Gastrocnemius medialis (tissue), 4 donors: ENCODE results near the gene GALNTL6.

ENCODE experiments used
- POLR2A ChIP-seq, 2 donors: fragments of 450-650 bp; IDR thresholded peaks; one replicate each; pipeline ENCODE4 v1.6.1; 2017; ENCODE audit warnings: antibody characterized with exemption in 2 of 2, mild to moderate bottlenecking in 2 of 2, moderate library complexity in 2 of 2
- TF ChIP-seq, protein P1 (sequence below), 5 experiments: fragments of 450-650 bp in 3 of 5; fragments of 200-600 bp in 2 of 5; sonication (generic) in 2 of 5; IDR thresholded peaks in 4 of 5; conservative IDR thresholded peaks in 1 of 5; 1 replicate in 4 of 5; 2 replicates in 1 of 5; pipeline ENCODE4 v1.5.1; 2016 to 2019; ENCODE audit warnings: antibody characterized with exemption in 5 of 5, mild to moderate bottlenecking in 3 of 5, moderate library complexity in 3 of 5

DNA sequence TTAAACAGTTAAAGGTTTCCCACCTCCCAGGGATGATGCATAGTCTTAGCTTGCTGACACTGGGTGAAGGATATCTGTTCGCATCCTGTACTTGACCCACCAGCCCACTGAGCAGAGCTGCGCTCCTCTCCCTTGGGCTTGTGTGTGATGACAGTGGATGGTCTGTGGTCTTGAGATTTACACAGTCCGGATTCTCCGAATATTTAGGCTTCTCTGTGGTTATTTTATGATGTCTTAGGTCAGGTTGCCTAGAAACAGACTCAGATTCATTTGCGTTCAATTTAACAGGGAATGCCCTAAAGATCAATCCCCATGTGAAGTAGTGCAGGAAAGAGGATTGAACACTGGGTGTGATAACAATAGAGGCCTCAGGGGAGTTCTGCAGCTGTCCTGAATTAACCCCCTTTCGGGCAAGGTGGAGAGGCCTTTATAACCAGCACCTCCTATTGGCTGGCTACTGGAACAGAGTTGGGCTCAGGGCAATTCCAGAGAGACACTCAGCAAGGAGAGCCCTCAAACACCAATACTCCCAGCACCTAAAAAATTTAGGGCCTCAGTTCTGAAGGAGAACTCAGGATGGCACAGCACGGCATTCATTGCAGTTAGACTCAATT is 702.2 kb downstream of the GALNTL6 start:
- TF ChIP-seq POLR2A (IDR thresholded peaks at IDR 0.05): no peak
- TF ChIP-seq, protein P1, sequence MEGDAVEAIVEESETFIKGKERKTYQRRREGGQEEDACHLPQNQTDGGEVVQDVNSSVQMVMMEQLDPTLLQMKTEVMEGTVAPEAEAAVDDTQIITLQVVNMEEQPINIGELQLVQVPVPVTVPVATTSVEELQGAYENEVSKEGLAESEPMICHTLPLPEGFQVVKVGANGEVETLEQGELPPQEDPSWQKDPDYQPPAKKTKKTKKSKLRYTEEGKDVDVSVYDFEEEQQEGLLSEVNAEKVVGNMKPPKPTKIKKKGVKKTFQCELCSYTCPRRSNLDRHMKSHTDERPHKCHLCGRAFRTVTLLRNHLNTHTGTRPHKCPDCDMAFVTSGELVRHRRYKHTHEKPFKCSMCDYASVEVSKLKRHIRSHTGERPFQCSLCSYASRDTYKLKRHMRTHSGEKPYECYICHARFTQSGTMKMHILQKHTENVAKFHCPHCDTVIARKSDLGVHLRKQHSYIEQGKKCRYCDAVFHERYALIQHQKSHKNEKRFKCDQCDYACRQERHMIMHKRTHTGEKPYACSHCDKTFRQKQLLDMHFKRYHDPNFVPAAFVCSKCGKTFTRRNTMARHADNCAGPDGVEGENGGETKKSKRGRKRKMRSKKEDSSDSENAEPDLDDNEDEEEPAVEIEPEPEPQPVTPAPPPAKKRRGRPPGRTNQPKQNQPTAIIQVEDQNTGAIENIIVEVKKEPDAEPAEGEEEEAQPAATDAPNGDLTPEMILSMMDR (IDR thresholded peaks at IDR 0.05 in 4 of 5, conservative IDR thresholded peaks at IDR 0.05 in 1 of 5): no peak
